NCI-H1417 treated with DMSO at 0.1 percent for 48 hours (cell line): ENCODE measurements around the gene KRR1.
"Not testable (repeated sequence)": the region's sequence is repeated elsewhere in the genome, so short reads cannot be mapped to it uniquely, and the experiment has no call there.

Source experiments
- DNase-seq: peaks from one replicate; lab custom pipeline; 2025; lab: John Stamatoyannopoulos, UW

The KRR1 gene

DNA sequence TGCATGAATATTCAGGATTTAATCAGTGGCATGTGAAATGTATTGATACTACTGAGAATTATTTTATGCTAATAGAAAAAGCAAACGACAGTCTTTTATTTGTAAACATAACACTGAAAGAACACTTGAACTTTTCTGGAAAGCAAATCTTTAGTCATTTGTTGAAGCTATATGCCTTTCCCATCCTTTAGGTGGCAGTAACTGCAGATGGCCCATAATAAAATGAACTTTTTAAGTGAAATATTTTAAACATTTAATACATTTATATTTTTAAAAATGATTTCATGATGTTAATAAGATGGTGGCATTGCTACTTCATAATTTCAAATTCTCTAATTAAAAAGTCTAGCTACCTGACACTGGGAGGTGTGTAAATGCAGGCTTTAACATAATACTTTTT is 13.9 kb upstream of the KRR1 start:
- DNase-seq, result no peak

DNA sequence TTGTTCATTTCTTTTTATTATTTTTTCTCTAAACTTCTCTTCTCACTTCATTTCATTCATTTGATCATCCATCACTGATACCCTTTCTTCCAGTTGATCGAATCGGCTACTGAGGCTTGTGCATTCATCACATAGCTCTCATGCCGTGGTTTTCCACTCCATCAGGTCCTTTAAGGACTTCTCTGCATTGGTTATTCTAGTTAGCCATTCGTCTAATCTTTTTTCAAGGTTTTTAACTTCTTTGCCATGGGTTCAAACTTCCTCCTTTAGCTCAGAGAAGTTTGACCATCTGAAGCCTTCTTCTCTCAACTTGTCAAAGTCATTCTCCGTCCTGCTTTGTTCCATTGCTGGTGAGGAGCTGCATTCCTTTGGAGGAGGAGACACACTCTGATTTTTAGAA is 10.7 kb upstream of the KRR1 start:
- DNase-seq, result not testable (repeated sequence)

DNA sequence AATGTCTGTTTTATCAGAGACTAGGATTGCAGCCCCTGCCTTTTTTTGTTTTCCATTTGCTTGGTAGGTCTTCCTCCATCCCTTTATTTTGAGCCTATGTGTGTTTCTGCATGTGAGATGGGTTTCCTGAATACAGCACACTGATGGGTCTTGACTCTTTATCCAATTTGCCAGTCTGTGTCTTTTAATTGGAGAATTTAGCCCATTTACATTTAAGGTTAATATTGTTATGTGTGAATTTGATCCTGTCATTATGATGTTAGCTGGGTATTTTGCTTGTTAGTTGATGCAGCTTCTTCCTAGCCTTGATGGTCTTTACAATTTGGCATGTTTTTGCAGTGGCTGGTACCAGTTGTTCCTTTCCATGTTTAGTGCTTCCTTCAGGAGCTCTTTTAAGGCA is 9.8 kb upstream of the KRR1 start:
- DNase-seq, result not testable (repeated sequence)

DNA sequence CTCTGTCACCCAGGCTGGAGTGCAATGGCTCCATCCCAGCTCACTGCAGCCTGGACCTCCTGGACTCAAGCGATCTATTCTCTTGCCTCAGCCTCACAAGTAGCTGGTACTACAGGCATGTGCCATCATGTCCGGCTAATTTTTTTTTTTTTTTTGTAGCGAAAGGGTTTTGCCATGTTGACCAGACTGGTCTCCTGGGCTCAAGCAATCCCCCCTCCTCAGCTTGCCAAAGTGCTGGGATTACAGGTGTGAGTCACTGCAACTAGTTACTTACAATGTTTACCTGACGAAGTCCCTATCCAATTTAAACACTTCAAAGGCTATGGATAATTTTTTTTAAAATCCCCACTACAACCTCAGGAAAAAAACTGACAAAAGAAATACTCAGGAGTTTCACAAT is 1.8 kb downstream of the KRR1 start:
- no peak for DNase-seq

DNA sequence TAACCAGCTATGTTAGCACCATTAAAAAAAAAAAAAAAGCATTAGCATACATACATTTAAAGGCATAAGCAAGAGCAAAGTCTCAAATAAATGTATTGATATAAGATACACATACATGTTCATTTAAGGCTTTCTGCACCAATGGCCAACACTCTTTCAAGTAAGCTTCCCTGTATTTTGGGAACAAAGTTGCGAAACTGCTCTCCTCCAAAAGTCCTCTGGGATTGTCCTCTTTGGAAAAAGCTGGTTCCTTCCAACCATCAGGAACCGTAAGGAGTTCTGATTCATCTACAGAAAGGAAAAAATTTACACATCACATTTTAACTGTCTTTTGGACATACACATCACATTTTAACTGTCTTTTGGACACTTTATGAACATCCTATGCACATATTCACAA is 3.2 kb downstream of the KRR1 start:
- no peak for DNase-seq

DNA sequence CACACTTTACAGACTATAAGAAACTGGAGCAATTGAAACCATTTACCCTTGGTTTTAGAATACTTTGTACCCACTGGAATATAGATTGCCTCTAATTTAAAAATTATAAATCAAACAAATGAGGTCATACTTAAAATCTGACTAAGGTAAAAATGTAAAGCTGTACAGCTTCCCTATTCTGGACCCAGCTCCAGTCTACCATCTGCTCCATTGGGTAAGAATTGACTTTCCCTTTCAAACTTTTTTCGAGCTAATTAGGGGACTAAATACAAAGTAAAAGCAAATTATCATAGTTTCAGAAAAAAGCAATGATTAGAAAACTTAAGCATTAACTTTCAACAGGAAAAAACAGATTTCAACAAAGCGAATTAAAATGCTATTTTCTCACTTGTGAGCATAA is 4.3 kb downstream of the KRR1 start:
- no peak for DNase-seq

DNA sequence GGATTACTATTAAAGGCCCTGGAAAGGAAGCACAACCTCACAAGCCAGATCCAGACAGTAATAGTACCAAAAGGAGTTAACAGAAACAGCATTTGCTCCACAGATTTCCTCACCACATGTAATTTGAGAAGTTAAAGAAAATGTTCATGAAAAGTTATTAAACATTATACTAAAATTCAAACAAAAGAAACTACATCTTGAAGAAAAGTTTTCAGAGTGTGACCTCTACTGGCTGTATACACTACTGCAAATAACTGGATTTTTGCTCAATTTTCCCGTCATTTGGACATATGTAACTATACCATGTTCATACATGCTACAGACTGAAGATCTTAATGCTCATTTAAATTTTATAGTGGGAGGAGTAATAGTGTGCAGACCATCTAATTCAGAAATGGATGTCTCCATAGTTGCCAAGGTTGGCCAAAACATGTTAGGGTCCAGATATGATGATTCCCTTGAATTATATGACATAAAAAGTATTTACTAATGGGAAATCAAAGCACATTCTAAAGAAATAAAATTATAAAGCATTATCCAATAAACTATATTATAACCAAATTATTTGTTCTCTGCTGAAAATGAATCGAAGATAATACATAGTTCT is 5.6 kb downstream of the KRR1 start:
- DNase-seq, result no peak

DNA sequence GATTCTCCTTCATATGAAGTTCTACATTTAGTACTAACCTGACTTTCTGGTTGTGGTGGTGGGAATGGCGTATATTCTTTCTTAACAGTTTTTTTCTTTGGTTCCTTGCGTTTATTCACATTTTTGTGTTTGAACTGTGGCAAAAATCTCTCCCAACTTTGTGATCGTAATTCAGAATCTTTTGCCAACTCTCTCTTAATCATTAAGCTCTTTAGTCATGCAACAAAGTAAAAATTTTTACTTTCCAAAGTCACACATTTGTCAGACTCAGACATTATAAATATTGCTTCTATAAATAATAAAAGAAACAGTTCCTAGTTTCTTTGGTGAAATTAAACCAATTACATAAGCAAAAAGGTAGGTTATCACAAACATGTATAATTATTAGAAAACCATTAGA is 7.5 kb downstream of the KRR1 start:
- no peak for DNase-seq

DNA sequence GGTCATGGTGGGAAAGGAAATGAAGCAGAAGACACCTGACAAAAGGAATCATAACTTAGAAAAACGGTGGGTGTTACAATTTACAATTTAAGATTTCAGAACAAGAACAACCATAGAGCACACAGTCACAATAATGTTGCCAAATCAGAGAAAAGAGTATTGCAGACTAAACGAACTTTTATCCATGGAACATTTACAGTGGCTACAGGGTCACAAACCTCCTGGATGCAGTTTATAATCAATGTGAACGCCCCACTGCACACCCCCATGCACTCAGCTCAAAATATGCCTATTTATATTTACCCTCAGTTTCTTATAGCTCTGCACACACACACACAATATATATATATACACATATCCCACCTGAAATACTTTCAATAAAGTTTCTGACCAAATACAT is 8.0 kb downstream of the KRR1 start:
- DNase-seq, result no peak

DNA sequence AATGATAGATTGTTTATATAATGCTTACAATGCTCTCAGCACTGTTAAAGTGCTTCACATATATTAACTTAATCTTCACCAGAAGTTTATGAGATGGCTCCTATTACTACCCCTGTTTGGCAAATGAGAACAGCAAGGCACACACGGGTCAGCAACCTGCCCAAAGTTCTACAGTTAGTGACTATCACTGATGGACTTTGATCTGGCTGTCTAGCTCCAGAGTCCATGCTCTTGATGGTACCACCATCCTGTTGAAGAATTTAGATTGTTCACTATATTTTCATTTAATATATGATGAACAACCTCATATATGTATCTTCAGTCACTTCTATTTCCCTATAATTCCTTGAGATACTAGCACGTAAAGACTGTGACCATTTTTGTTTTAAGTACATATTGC is 20.2 kb downstream of the KRR1 start:
- no peak for DNase-seq

DNA sequence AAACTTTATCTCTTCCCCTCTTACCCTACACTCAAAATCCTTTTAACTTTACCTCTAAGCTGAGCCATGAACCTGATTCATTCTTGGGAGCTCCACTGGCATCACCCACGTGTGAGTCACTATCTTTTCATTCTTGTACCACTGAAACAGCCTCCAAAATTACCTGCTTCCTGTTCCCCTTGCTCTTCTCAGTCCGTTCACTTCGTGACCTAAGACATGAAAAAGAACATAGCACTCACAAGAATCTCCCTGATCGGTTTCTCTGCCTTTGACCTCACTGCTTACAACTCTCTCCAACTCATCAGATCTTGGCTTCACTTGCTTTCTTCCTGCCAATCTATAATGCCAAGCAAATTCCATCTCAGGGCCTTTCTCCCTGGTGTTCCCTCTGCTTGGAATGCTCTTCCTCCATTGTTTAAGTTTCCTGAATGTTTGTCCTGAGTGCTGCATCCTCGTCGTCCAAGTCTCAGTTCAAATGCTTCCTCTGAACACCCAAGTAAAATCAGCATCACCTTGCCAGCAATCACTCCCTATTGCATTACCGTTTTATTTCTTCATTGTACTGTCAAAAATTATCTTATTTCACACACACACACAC is 21.7 kb downstream of the KRR1 start:
- no peak for DNase-seq

- DNase-seq, result no peak
Observed at GRCh38 chr12:75489187-75489586, 22.2 kb downstream of the KRR1 start.

DNA sequence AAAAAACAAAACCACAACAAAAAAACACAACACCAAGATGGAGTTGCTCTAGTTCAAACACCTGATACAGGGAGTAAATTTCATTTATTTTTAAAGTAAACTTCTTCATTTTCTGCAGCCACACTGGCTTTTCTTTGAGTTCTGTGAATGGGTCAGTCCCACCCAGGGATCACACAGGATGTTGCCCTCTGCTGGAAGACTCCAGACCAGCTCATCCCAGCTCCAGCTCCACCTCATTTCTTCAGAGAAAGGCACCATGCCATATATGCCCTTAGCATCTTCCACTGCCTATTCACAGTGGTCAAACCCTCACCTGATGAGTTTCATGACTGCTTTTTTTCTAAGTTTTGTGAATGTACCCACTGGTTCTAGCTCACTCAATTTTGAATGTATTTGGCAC is 22.9 kb downstream of the KRR1 start:
- DNase-seq, result no peak

- DNase-seq, result no peak
Observed at GRCh38 chr12:75487308-75487707, 24.1 kb downstream of the KRR1 start.

GRCh38 chr12:75484450-75484849 is 27.0 kb downstream of the KRR1 start:
- DNase-seq, result not testable (repeated sequence)

GRCh38 chr12:75483431-75483830 is 28.0 kb downstream of the KRR1 start:
- no peak for DNase-seq

- DNase-seq, result no peak
Observed at GRCh38 chr12:75482646-75483045, 28.8 kb downstream of the KRR1 start.

- DNase-seq, result no peak
Observed at GRCh38 chr12:75481774-75482173, 29.6 kb downstream of the KRR1 start.

DNA sequence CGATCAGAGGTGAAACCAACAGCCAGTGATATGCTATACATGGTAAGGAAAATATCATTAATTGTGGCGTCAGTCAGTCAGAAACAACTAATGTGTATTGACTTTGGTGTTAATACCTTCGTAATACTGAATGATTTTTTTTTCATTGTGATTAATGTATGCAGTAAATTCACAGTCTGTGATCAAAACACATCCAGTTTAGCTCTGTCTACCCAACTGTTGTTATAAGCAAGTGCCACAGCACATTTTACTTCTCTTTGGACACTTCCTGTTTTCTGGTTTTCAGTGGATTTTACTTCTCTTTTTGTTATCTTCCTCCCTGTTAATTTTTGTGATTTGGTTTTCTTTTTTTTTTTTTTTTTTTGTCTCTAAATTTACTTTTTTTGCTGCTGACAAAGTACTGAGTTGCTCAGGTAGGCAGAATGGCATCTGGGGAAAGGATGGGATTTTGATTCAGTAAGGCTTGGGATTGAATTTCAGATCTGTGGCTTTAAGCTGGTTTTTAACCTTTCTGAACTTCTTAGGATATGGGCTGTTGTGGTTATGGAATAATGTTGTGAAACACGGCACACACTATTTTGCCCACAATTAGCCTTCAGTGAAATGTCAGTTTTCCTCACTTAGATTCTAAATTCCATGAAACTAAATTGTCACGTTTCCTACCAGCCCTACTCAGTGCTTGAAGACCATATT is 30.2 kb downstream of the KRR1 start:
- no peak for DNase-seq

DNA sequence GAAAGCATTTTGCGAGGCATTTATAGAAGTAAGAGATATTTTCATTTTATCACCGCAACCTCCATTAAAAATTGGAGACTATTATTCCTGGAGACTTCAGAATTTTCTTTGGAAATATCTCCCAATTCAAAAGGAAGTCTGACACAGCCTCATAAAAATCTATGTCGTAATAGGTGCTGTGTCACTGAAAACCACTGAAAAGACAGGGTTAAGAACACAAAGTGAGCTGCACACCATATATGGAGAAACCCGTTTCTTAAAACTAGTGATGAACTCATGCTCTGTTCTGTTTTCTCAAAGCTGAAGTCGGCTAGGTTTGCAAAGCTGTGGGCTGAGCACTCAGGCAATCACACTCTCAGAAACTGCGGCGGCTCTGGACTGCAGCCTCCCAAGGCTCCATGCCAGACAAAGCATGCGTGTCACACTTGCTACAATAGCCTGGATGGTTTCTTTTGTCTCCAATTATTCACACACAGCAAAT is 30.9 kb downstream of the KRR1 start, which contains the start of gene GLIPR1:
TSS of gene GLIPR1 (plus strand) at position 287 of the 481 bp plus-strand sequence. CDS start at position 413, 126 bp downstream.
- no peak for DNase-seq

DNA sequence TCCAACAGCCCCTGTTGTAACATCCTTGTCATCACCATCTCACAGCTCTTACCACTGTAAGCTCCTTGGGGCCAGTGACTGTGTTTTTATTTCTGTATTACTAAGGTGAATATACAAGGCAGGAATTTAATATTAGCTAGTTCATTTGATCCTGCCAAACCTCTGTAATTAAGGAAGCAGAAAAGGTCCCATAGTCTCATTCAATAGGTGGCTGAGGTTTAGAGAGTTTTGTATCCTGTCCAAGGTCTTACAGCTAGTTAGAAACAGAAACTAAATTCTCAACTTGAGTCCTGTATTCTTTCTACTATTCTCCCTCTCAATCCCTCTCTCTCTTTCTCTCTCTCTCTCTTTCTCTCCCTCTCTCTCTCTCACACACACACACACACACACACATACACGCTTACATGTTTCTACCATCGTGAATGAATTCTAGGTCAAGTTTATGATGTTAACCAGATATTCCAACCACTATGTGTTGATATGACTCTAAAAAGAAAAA is 31.4 kb downstream of the KRR1 start:
- DNase-seq, result no peak

- no peak for DNase-seq
Observed at GRCh38 chr12:75478116-75478794, 33.2 kb downstream of the KRR1 start.

GRCh38 chr12:75477137-75477536 is 34.3 kb downstream of the KRR1 start:
- no peak for DNase-seq
